NCI-H460 (cell line): Measurements from ENCODE around the gene MMUT. TPM values are rescaled to one million over a fixed set of nuclear protein-coding genes. Genes with fewer than 3 reads are reported as not detected.
"Not testable (repeated sequence)": the region's sequence is repeated elsewhere in the genome, so short reads cannot be mapped to it uniquely, and the experiment has no call there.

Experiments used
- DNase-seq: peaks from one replicate; pipeline ENCODE4 v3.0.0-alpha.2; 2016; ENCODE audit warnings: low read depth; ENCODE audit errors: extremely low read depth
- total RNA-seq: library from RNA; depleted of rRNA; stranded (reverse); fragments of >200 nt; shearing (Covaris generic); gene quantifications from 2 replicates; pipeline ENCODE4 v1.2.3, GENCODE V29; 2014; rRNA removed

The MMUT gene
- total RNA-seq, 1 experiment from 2014 or later: 7.5 TPM

GRCh38 chr6:49430187-49430586, 32.9 kb downstream of the MMUT start:
- no peak for DNase-seq

GRCh38 chr6:49423817-49424216, 39.2 kb downstream of the MMUT start:
- DNase-seq: no peak

GRCh38 chr6:49416195-49416594, 46.9 kb downstream of the MMUT start:
- DNase-seq: no peak

GRCh38 chr6:49415358-49415757, 47.7 kb downstream of the MMUT start:
- DNase-seq: no peak

- no peak for DNase-seq
Measured at GRCh38 chr6:49410564-49410963, 52.5 kb downstream of the MMUT start.

- peak; percentile 45 for DNase-seq
Measured at GRCh38 chr6:49409951-49410542, 53.0 kb downstream of the MMUT start.

GRCh38 chr6:49406250-49406970, 56.6 kb downstream of the MMUT start:
- DNase-seq: no peak

- DNase-seq: no peak
Measured at GRCh38 chr6:49401063-49401462, 62.0 kb downstream of the MMUT start.

- DNase-seq: not testable (repeated sequence)
Measured at GRCh38 chr6:49386667-49387508, 76.2 kb downstream of the MMUT start.

GRCh38 chr6:49384904-49385303, 78.1 kb downstream of the MMUT start:
- no peak for DNase-seq

Other genes starting within 250 kb of the MMUT start
- gene CENPQ, start 117 bp upstream of the MMUT start, total RNA-seq: 6.9 and 8.6 TPM in 2 replicates
- gene GLYATL3, start 36.7 kb upstream of the MMUT start, total RNA-seq: not detected in 2 replicates
- gene C6orf141, start 87.4 kb upstream of the MMUT start, total RNA-seq: 0.47 TPM in 1 of 2 replicates, not detected in the other
- gene RHAG, start 173.6 kb upstream of the MMUT start, total RNA-seq: not detected in 2 replicates